Tibial artery (tissue), 4 donors: ENCODE data around the gene MYO7B.

Experiments
- DNase-seq, 2 donors: peaks; one replicate each; pipeline ENCODE4 v3.0.0-alpha.2; 2019
- H3K27ac ChIP-seq, 2 donors: fragments of 200-600 bp; sonication (generic) in 1 of 2; 1 replicate in 1 of 2; 2 replicates in 1 of 2; pipeline ENCODE4 v1.5.1; 2018 to 2019; ENCODE audit warnings: mild to moderate bottlenecking in 1 of 2
- H3K27me3 ChIP-seq, 2 donors: fragments of 200-600 bp; sonication (generic) in 1 of 2; one replicate each; pipeline versions ENCODE4 v1.5.1 to v1.6.0; 2016 to 2019
- H3K36me3 ChIP-seq, 3 donors: fragments of 200-600 bp; sonication (generic) in 2 of 3; one replicate each; pipeline ENCODE4 v1.5.1; 2016 to 2019; ENCODE audit warnings: mild to moderate bottlenecking in 2 of 3
- H3K4me1 ChIP-seq, 4 donors: fragments of 200-600 bp; sonication (generic) in 2 of 4; 1 replicate in 3 of 4; 2 replicates in 1 of 4; pipeline ENCODE4 v1.5.1; 2016 to 2019
- H3K4me3 ChIP-seq, 2 donors: fragments of 200-600 bp; sonication (generic) in 1 of 2; 1 replicate in 1 of 2; 2 replicates in 1 of 2; pipeline ENCODE4 v1.5.1; 2018 to 2019; ENCODE audit warnings: mild to moderate bottlenecking in 2 of 2
- H3K9me3 ChIP-seq, 3 donors: fragments of 200-600 bp; sonication (generic) in 1 of 3; one replicate each; pipeline ENCODE4 v1.5.1; 2016 to 2019
- intact Hi-C: fragments of 100-400 bp; cut with DNase I; formaldehyde crosslinking; loops from one replicate; pipeline ENCODE4 v1.15.0; 2023; ENCODE audit warnings: low total_unique reads
- TF ChIP-seq, protein P1 (sequence below), 2 experiments: fragments of 200-600 bp in 1 of 2; fragments of 450-650 bp in 1 of 2; IDR thresholded peaks; one replicate each; pipeline ENCODE4 v1.5.1; 2017 to 2019; ENCODE audit warnings: antibody characterized with exemption in 2 of 2, mild to moderate bottlenecking in 1 of 2, moderate library complexity in 1 of 2

MYO7B gene

DNA sequence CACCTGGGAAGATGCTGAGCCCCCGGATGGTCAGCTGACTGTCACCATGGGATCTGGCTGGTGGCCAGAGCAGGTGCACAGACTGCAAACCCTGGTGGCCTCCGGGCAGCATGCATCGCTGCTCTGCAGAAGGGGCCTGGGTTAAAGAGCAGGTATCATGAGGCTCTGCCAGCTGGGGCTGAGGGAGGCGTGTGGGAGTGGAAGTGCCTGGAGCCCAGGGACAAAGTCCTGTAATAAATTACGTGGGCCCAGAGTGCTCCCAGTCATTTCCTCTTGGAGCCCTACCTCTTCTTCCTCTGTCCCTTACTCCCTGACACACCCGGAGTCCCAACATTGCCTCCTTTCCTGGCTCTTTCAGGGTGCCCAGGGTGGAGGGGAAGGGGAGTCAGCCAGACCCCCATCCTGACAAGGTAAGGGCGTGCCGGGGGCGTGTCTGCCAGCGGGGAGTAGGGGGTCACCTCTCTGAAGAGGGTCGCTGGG lies at the start of gene MYO7B:
Gene MYO7B, plus strand, starts transcription at position 262 of the 480 bp plus-strand sequence. CDS start 24,040 bp downstream, outside the sequence.
- H3K9me3 ChIP-seq: no peaks in the 10 kb centered on the region
- peaks cover 0 to 14% of the 10 kb centered on the region in 2 donors for H3K27me3 ChIP-seq
- TF ChIP-seq, protein P1, sequence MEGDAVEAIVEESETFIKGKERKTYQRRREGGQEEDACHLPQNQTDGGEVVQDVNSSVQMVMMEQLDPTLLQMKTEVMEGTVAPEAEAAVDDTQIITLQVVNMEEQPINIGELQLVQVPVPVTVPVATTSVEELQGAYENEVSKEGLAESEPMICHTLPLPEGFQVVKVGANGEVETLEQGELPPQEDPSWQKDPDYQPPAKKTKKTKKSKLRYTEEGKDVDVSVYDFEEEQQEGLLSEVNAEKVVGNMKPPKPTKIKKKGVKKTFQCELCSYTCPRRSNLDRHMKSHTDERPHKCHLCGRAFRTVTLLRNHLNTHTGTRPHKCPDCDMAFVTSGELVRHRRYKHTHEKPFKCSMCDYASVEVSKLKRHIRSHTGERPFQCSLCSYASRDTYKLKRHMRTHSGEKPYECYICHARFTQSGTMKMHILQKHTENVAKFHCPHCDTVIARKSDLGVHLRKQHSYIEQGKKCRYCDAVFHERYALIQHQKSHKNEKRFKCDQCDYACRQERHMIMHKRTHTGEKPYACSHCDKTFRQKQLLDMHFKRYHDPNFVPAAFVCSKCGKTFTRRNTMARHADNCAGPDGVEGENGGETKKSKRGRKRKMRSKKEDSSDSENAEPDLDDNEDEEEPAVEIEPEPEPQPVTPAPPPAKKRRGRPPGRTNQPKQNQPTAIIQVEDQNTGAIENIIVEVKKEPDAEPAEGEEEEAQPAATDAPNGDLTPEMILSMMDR (IDR thresholded peaks at IDR 0.05): no peak
- no peaks in the 10 kb centered on the region for H3K4me1 ChIP-seq
- no peak within 1 kb of the TSS for H3K4me3 ChIP-seq
- H3K27ac ChIP-seq: no peak within 1 kb of the TSS
- no peaks in the 10 kb centered on the region for H3K36me3 ChIP-seq
- DNase-seq: no peak
- intact Hi-C loops: no loop called here

DNA sequence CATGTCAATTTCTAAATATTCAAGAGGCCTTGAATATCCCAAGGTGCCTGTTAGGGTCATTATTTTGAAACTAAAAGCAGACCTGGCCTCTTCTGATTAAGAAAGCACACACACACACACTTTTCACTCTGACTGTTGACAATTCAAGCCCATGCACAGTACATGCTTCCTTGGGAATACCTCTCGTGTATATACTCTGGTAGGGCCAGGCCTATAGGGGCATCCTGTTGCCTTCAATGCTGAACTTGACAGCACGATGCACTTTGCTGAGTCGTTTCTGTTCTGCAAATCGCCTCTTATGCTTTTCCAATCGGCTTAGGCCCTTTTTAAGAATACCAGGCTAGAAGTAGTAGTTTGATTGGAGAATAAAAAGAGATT lies 49.8 kb upstream of the MYO7B start:
- TF ChIP-seq, protein P1 (IDR thresholded peaks at IDR 0.05): no peak
- H3K27ac ChIP-seq: no peak overlapping the region
- H3K4me3 ChIP-seq: no peak overlapping the region
- no peaks in the 10 kb centered on the region for H3K9me3 ChIP-seq
- no peaks in the 10 kb centered on the region for H3K27me3 ChIP-seq
- intact Hi-C loops: no loop called here
- H3K4me1 ChIP-seq: no peaks in the 10 kb centered on the region
- DNase-seq: no peak
- H3K36me3 ChIP-seq: peaks cover 68 to 90% (median 84%) of the 10 kb centered on the region in 3 donors

DNA sequence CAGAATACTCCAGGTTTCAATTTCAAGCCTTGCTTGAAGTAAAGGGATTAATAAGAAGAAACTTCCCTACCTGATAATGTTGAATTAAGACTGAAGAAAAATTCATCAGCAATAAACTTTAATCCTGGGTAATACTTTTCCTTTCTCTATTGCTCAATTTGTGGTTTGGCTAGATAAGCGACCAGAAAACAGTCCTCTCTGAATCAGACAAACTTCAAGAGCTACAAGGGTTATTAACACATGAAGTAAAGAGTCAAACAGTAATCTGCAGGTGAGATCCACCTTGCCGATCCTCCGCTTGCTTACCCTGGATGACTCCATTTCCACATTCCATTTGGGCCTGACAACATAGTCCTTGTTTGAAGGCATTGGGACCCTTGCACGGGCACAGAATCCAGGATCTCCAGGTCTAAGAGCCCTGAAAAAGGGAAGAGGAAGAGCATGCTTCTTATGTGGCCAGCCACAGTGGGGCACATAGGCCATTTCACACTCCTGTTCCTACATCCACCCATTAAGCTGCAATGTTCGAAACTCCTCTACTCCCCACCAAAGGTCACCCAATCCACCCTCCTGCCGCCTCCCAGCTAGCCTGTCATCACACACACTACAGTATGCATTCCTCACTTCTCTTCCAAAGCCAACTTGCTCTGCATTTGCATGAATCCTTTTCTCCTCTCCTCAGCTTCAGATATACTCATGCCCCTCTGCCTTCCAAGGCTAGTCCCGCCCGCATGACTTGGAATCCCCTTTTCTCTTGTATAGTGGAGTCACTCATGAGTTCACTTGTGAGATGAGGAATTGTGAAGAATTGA lies 49.0 kb upstream of the MYO7B start:
- intact Hi-C loops: no loop called here

DNA sequence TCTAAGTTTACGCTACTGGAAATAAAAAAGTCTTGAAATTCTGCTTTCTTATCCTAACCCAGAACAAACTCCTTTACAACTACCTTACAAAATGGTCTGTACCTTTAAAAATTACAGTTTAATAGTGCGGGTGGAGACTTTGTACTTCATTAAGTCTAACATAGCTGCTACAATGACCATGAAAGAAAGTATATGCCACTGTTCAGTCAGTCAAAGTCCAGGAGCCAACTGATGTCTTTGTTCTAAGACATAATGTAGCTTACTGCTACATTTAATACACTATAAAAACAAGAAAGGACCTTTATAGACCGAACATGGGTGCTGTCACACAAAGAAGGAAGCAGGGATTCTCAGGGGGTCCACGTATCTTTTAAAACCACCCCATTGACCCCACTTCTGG lies 45.2 kb upstream of the MYO7B start:
- no peaks in the 10 kb centered on the region for H3K27me3 ChIP-seq
- no peak for DNase-seq
- H3K36me3 ChIP-seq: peaks cover 74 to 96% (median 86%) of the 10 kb centered on the region in 3 donors
- no peaks in the 10 kb centered on the region for H3K9me3 ChIP-seq
- H3K4me1 ChIP-seq: no peaks in the 10 kb centered on the region
- H3K27ac ChIP-seq: no peak overlapping the region
- intact Hi-C loops: no loop called here
- H3K4me3 ChIP-seq: no peak overlapping the region
- TF ChIP-seq, protein P1 (IDR thresholded peaks at IDR 0.05): no peak

More for the DNA sequence above, 49.0 kb upstream of the MYO7B start:
- no peak overlapping the region for H3K27ac ChIP-seq
- no peaks in the 10 kb centered on the region for H3K27me3 ChIP-seq
- peaks cover 65 to 90% (median 82%) of the 10 kb centered on the region in 3 donors for H3K36me3 ChIP-seq
- H3K4me3 ChIP-seq: no peak overlapping the region
- TF ChIP-seq, protein P1 (IDR thresholded peaks at IDR 0.05): no peak
- H3K9me3 ChIP-seq: no peaks in the 10 kb centered on the region
- DNase-seq: no peak
- H3K4me1 ChIP-seq: no peaks in the 10 kb centered on the region

DNA sequence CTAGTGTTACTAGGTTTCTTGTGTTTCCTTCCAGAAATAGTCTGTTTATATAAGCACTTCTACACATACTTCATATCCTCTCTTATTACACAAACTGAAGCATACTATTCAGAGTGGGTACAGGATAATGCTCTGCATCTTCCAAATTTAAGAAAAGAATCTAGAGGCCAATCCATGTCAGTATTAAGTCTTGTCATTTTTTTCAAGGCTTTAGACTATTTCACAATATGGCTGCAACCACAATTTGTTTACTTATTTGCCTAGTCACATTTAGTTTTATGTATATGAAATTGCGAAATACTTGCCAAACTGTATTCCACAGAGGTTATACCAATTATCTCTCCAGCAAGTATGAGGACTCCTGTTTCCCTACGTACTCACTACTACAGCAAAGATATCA lies 37.1 kb upstream of the MYO7B start:
- Histone ChIP-seq H3K4me1 (no peaks in the 10 kb centered on the region), H3K9me3 (no peaks in the 10 kb centered on the region), H3K4me3 (no peak overlapping the region), H3K27ac (no peak overlapping the region), H3K27me3 (no peaks in the 10 kb centered on the region), H3K36me3 (peaks cover 48 to 96% (median 54%) of the 10 kb centered on the region in 3 donors)
- intact Hi-C loops: no loop called here
- TF ChIP-seq, protein P1 (IDR thresholded peaks at IDR 0.05): no peak
- no peak for DNase-seq
